B cell (primary cell): ENCODE measurements around the gene RGCC. TPM values are rescaled to one million over a fixed set of nuclear protein-coding genes. Genes with fewer than 3 reads are reported as not detected.
A peak's percentile ranks its signal among the peaks of the same experiment; 100 is the strongest.

Experiments used
- ATAC-seq: fragments of 200-7000 bp; cut with Tn5 transposase; one replicate; pipeline ENCODE4 v1.10.0; 2021; ENCODE audit warnings: low read depth, mild to moderate bottlenecking, moderate number of reproducible peaks, moderate library complexity
- CTCF ChIA-PET: fragments of 350-600 bp; sonication (Branson Sonifier 250); formaldehyde crosslinking; loops from one replicate; lab custom pipeline; 2021; ENCODE audit warnings: antibody characterized with exemption, inconsistent platforms; lab: Charles Lee
- POLR2A ChIA-PET: fragments of 350-600 bp; sonication (Branson Sonifier 250); formaldehyde crosslinking; loops from one replicate; lab custom pipeline; 2021; ENCODE audit warnings: antibody characterized with exemption; lab: Charles Lee
- DNase-seq: peaks from one replicate; pipeline ENCODE4 v3.0.0; 2013
- H2AFZ ChIP-seq: 2 replicates; pipeline ENCODE4 v1.6.1; 2012; ENCODE audit warnings: mild to moderate bottlenecking, low read depth, low read length; ENCODE audit not compliant: insufficient read depth, poor library complexity, severe bottlenecking
- H3K27ac ChIP-seq, 2 donors: 1 replicate in 1 of 2; 2 replicates in 1 of 2; pipeline ENCODE4 v1.5.1; 2012 to 2013; ENCODE audit warnings: low read length in 2 of 2, mild to moderate bottlenecking in 2 of 2, moderate library complexity in 1 of 2
- H3K27me3 ChIP-seq, 4 experiments: fragments of 200-600 bp in 1 of 4; sonication (generic) in 1 of 4; replicated peaks in 1 of 4; 1 replicate in 2 of 4; 2 replicates in 2 of 4; pipeline versions ENCODE4 v1.6.1 to v1.7.0; 2013 to 2016; ENCODE audit warnings: low read length in 3 of 4, mild to moderate bottlenecking in 2 of 4, mixed read lengths in 1 of 4, moderate library complexity in 1 of 4; ENCODE audit not compliant: insufficient read depth in 4 of 4, control insufficient read depth in 3 of 4; ENCODE audit errors: control extremely low read depth in 1 of 4
- H3K36me3 ChIP-seq, 2 experiments: replicated peaks in 1 of 2; 1 replicate in 1 of 2; 2 replicates in 1 of 2; pipeline versions ENCODE4 v1.6.1 to v1.7.1; 2013; ENCODE audit warnings: low read length in 1 of 2; ENCODE audit not compliant: insufficient read depth in 2 of 2, control insufficient read depth in 1 of 2; ENCODE audit errors: control extremely low read depth in 1 of 2, extremely low read depth in 1 of 2
- H3K4me1 ChIP-seq, 2 donors: fragments of 200-600 bp in 1 of 2; sonication (generic) in 1 of 2; 1 replicate in 1 of 2; 2 replicates in 1 of 2; pipeline versions ENCODE4 v1.5.1 to v1.6.1; 2013 to 2017; ENCODE audit warnings: low read length in 2 of 2; ENCODE audit not compliant: control insufficient read depth in 2 of 2, insufficient read depth in 2 of 2
- H3K4me2 ChIP-seq: replicated peaks from 2 replicates; pipeline ENCODE3; 2012; ENCODE audit warnings: mild to moderate bottlenecking, low read depth, low read length; ENCODE audit not compliant: poor library complexity, severe bottlenecking
- H3K4me3 ChIP-seq, 5 experiments: fragments of 200-600 bp in 1 of 5; sonication (generic) in 1 of 5; 1 replicate in 3 of 5; 2 replicates in 2 of 5; pipeline versions ENCODE4 v1.5.1 to v1.7.0; 2011 to 2016; ENCODE audit warnings: low read length in 4 of 5, mild to moderate bottlenecking in 4 of 5, low read depth in 2 of 5, control low read depth in 1 of 5, moderate library complexity in 1 of 5; ENCODE audit not compliant: insufficient read depth in 1 of 5; ENCODE audit errors: control extremely low read depth in 1 of 5, extremely low read depth in 1 of 5
- H3K79me2 ChIP-seq: fragments of 200-600 bp; sonication (generic); one replicate; pipeline ENCODE4 v1.6.0; 2016; ENCODE audit warnings: low read length; ENCODE audit not compliant: control insufficient read depth, insufficient read depth
- H3K9ac ChIP-seq: fragments of 200-600 bp; sonication (generic); 2 replicates; pipeline ENCODE4 v1.6.1; 2017; ENCODE audit warnings: mild to moderate bottlenecking, low read length, moderate library complexity
- H3K9me3 ChIP-seq, 3 donors: one replicate each; pipeline versions ENCODE4 v1.6.1 to v1.7.1; 2013; ENCODE audit warnings: low read length in 2 of 3; ENCODE audit not compliant: control insufficient read depth in 2 of 3, insufficient read depth in 1 of 3; ENCODE audit errors: control extremely low read depth in 1 of 3
- H4K20me1 ChIP-seq: 2 replicates; pipeline ENCODE4 v1.6.0; 2012; ENCODE audit warnings: mild to moderate bottlenecking, low read length; ENCODE audit not compliant: insufficient read depth, control insufficient read depth, poor library complexity, severe bottlenecking
- H3K27ac Mint-ChIP-seq: one replicate; pipeline ENCODE4 v1.8.0; 2021; ENCODE audit warnings: mixed read lengths
- H3K27me3 Mint-ChIP-seq: one replicate; pipeline ENCODE4 v1.8.0; 2021; ENCODE audit warnings: mixed read lengths
- H3K4me1 Mint-ChIP-seq: one replicate; pipeline ENCODE4 v1.8.0; 2021; ENCODE audit warnings: mixed read lengths
- H3K4me3 Mint-ChIP-seq: one replicate; pipeline ENCODE4 v1.8.0; 2021; ENCODE audit warnings: mixed read lengths
- H3K9me3 Mint-ChIP-seq: one replicate; pipeline ENCODE4 v1.8.0; 2022; ENCODE audit warnings: mixed read lengths; ENCODE audit not compliant: insufficient read depth
- EZH2 ChIP-seq: IDR thresholded peaks from 2 replicates; pipeline ENCODE4 v1.6.1; 2012; ENCODE audit warnings: borderline replicate concordance, low read depth, mild to moderate bottlenecking, moderate library complexity, low read length; ENCODE audit not compliant: insufficient read depth, poor library complexity, severe bottlenecking
- WGBS: methylation state at CpG from one replicate; pipeline ENCODE4 v1.1.5; 2013; ENCODE audit warnings: missing lambda C conversion rate; ENCODE audit not compliant: insufficient coverage; 5-methylcytosine and 5-hydroxymethylcytosine counted together
- intact Hi-C: fragments of 100-400 bp; cut with micrococcal nuclease; formaldehyde crosslinking; loops from one replicate; pipeline ENCODE4 v1.10.0; 2022
- polyA plus RNA-seq: library from polyadenylated mRNA; depleted of rRNA; stranded (reverse); fragments of >200 nt; gene quantifications from 2 replicates; pipeline ENCODE4 v1.2.3, GENCODE V29; 2012
- total RNA-seq, 2 donors: library from RNA; stranded (reverse); fragments of 120-200 nt in 1 of 2; gene quantifications; 1 replicate in 1 of 2; 2 replicates in 1 of 2; pipeline versions ENCODE4 v1.2.3 to v1.2.4, GENCODE V29; 2013 to 2022
- TF ChIP-seq, protein P1 (sequence below): fragments of 200-600 bp; IDR thresholded peaks from one replicate; pipeline ENCODE4 v1.8.0; 2022; ENCODE audit warnings: antibody characterized with exemption, mild to moderate bottlenecking

Gene RGCC
- total and polyA plus RNA-seq, 2 donors (not counting 1 experiment from before 2014, with no cell fraction given), result 8.0 to 16.0 TPM

DNA sequence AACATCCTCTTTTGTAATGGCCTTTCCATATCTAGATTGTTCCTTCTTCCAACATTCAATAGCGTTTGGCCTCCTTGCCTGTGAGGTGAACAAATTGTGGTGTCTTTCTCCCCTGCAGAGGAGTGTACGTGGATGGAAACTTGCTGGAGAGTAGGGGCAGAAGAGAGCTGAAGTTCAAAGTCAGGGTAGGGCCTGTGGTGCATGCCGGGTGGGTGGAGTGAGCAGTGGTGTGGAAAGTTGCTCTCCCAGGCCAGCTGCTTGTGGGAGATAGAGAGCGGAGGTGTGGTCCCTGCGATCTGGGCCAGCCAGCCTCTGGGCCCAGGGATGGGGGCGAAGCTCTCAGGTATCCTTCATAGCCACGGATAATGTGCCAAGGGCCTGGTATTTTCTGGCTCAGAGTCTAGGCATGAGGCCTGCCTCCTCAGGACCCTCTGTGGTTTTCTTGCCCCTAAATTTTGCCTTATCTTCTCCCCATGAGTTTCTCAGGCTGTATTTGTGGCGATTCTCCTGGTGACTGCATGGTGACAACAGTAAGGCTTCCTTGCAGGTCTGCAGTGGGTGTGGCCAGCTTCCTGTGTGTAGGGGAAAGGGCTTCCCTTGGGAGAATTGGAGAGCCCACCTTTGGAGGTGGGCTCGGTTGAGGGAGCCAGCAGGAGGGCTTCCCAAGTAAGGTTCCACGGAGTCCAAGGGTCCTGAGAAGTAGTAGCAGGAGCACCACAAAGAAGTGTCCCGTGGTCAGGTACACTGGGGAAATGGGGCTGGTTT lies 6.7 kb downstream of the RGCC start:
- Histone ChIP-seq H3K4me1 (peaks cover 46% of the 10 kb centered on the region in 2 donors), H3K4me3 (peak overlapping the region in 2 of 5 experiments; percentile 4 to 30), H3K79me2 (no peaks in the 10 kb centered on the region), H3K9ac (peak overlapping the region; percentile 31), H3K9me3 (no peaks in the 10 kb centered on the region), H4K20me1 (no peaks in the 10 kb centered on the region), H3K27ac (peak overlapping the region; percentile 77 to 80), H3K27me3 (peaks cover 0 to 13% (median 1%) of the 10 kb centered on the region in 4 experiments), H3K36me3 (no peaks in the 10 kb centered on the region), H3K4me2 (peak overlapping the region; percentile 62), H2AFZ (peak overlapping the region; percentile 22)
- 37% methylated on average over 10 of the region's 11 CpGs for WGBS
- POLR2A ChIA-PET, result no interaction called here
- intact Hi-C loops, result loop anchor here (2.0 to 10.0 kb wide), 2 partner anchors 29 to 811 kb away; partner anchors contain the start of gene AKAP11
- CTCF ChIA-PET, result no interaction called here
- TF ChIP-seq EZH2, result no peak
- TF ChIP-seq, protein P1, sequence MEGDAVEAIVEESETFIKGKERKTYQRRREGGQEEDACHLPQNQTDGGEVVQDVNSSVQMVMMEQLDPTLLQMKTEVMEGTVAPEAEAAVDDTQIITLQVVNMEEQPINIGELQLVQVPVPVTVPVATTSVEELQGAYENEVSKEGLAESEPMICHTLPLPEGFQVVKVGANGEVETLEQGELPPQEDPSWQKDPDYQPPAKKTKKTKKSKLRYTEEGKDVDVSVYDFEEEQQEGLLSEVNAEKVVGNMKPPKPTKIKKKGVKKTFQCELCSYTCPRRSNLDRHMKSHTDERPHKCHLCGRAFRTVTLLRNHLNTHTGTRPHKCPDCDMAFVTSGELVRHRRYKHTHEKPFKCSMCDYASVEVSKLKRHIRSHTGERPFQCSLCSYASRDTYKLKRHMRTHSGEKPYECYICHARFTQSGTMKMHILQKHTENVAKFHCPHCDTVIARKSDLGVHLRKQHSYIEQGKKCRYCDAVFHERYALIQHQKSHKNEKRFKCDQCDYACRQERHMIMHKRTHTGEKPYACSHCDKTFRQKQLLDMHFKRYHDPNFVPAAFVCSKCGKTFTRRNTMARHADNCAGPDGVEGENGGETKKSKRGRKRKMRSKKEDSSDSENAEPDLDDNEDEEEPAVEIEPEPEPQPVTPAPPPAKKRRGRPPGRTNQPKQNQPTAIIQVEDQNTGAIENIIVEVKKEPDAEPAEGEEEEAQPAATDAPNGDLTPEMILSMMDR, result no peak
- DNase-seq (peak; percentile 50), ATAC-seq (peak; percentile 41)
- Mint-ChIP-seq H3K27me3 (peaks cover 15% of the 10 kb centered on the region), H3K4me3 (peak overlapping the region; percentile 66), H3K4me1 (peaks cover 53% of the 10 kb centered on the region), H3K9me3 (no peaks in the 10 kb centered on the region), H3K27ac (peak overlapping the region; percentile 80)
